Stimulated activated naive B cell treated with anti-CD40 and anti-IgM and Interleukin-4, amounts not matched to agents 10 μg/mL and 1 μg/mL and 100 μg/mL, for 72 hours (primary cell): ENCODE results near the gene TAS2R60.
A peak's percentile ranks its signal among the peaks of the same experiment; 100 is the strongest.

ENCODE experiments used
- ATAC-seq, 2 donors: fragments of 150-1000 bp; cut with Tn5 transposase; replicated peaks; 2 replicates each; pipeline ENCODE4 v1.10.0; 2021; ENCODE audit warnings: moderate library complexity in 1 of 2
- DNase-seq: peaks from one replicate; pipeline ENCODE4 v3.0.0; 2021
- H3K27ac Mint-ChIP-seq: one replicate; pipeline ENCODE4 v1.8.0; 2022; ENCODE audit warnings: mild to moderate bottlenecking, mixed read lengths
- H3K27me3 Mint-ChIP-seq, 2 donors: one replicate each; pipeline ENCODE4 v1.8.0; 2022; ENCODE audit warnings: mixed read lengths in 2 of 2
- H3K36me3 Mint-ChIP-seq, 2 donors: one replicate each; pipeline ENCODE4 v1.8.0; 2022; ENCODE audit warnings: mixed read lengths in 2 of 2, mild to moderate bottlenecking in 1 of 2
- H3K4me1 Mint-ChIP-seq, 2 donors: one replicate each; pipeline ENCODE4 v1.8.0; 2022; ENCODE audit warnings: mixed read lengths in 2 of 2, mild to moderate bottlenecking in 1 of 2
- H3K4me3 Mint-ChIP-seq, 2 donors: one replicate each; pipeline ENCODE4 v1.8.0; 2022; ENCODE audit warnings: mild to moderate bottlenecking in 2 of 2, mixed read lengths in 2 of 2, moderate library complexity in 1 of 2
- H3K9me3 Mint-ChIP-seq, 2 donors: one replicate each; pipeline ENCODE4 v1.8.0; 2022; ENCODE audit warnings: mixed read lengths in 2 of 2, mild to moderate bottlenecking in 1 of 2

The TAS2R60 gene

GRCh38 chr7:143444785-143445184 is 1.5 kb downstream of the TAS2R60 start:
- no peaks in the 10 kb centered on the region for H3K9me3 Mint-ChIP-seq
- DNase-seq, result no peak
- ATAC-seq, result peak; percentile 38 to 39
- no peaks in the 10 kb centered on the region for H3K36me3 Mint-ChIP-seq
- H3K27me3 Mint-ChIP-seq, result no peaks in the 10 kb centered on the region
- H3K4me3 Mint-ChIP-seq, result no peak overlapping the region
- no peak overlapping the region for H3K27ac Mint-ChIP-seq
- no peaks in the 10 kb centered on the region for H3K4me1 Mint-ChIP-seq

GRCh38 chr7:143447466-143447865 is 4.2 kb downstream of the TAS2R60 start:
- Mint-ChIP-seq H3K4me1 (no peaks in the 10 kb centered on the region), H3K36me3 (no peaks in the 10 kb centered on the region), H3K4me3 (no peak overlapping the region), H3K9me3 (no peaks in the 10 kb centered on the region), H3K27me3 (peaks cover 0 to 2% of the 10 kb centered on the region in 2 donors), H3K27ac (no peak overlapping the region)
- no peak for DNase-seq
- ATAC-seq, result no peak

GRCh38 chr7:143448429-143448828 is 5.2 kb downstream of the TAS2R60 start:
- H3K27me3 Mint-ChIP-seq, result peaks cover 0 to 6% of the 10 kb centered on the region in 2 donors
- DNase-seq, result no peak
- H3K36me3 Mint-ChIP-seq, result no peaks in the 10 kb centered on the region
- no peak overlapping the region for H3K4me3 Mint-ChIP-seq
- no peaks in the 10 kb centered on the region for H3K9me3 Mint-ChIP-seq
- H3K27ac Mint-ChIP-seq, result no peak overlapping the region
- H3K4me1 Mint-ChIP-seq, result no peaks in the 10 kb centered on the region
- no peak for ATAC-seq

GRCh38 chr7:143449793-143450192 is 6.5 kb downstream of the TAS2R60 start:
- Mint-ChIP-seq H3K27me3 (peaks cover 0 to 6% of the 10 kb centered on the region in 2 donors), H3K9me3 (no peaks in the 10 kb centered on the region), H3K27ac (no peak overlapping the region), H3K4me1 (no peaks in the 10 kb centered on the region), H3K4me3 (no peak overlapping the region), H3K36me3 (no peaks in the 10 kb centered on the region)
- DNase-seq (no peak), ATAC-seq (no peak)

- ATAC-seq, result no peak
- H3K9me3 Mint-ChIP-seq, result no peaks in the 10 kb centered on the region
- H3K27ac Mint-ChIP-seq, result no peak overlapping the region
- no peak for DNase-seq
- no peaks in the 10 kb centered on the region for H3K36me3 Mint-ChIP-seq
- no peak overlapping the region for H3K4me3 Mint-ChIP-seq
- no peaks in the 10 kb centered on the region for H3K4me1 Mint-ChIP-seq
- peaks cover 0 to 6% of the 10 kb centered on the region in 2 donors for H3K27me3 Mint-ChIP-seq
Observed at GRCh38 chr7:143451122-143451521, 7.9 kb downstream of the TAS2R60 start.

- H3K4me1 Mint-ChIP-seq, result no peaks in the 10 kb centered on the region
- H3K9me3 Mint-ChIP-seq, result no peaks in the 10 kb centered on the region
- DNase-seq, result no peak
- H3K4me3 Mint-ChIP-seq, result no peak overlapping the region
- H3K36me3 Mint-ChIP-seq, result no peaks in the 10 kb centered on the region
- H3K27me3 Mint-ChIP-seq, result peaks cover 0 to 6% of the 10 kb centered on the region in 2 donors
- no peak for ATAC-seq
- no peak overlapping the region for H3K27ac Mint-ChIP-seq
Observed at GRCh38 chr7:143451746-143452145, 8.5 kb downstream of the TAS2R60 start.

GRCh38 chr7:143452495-143452894 is 9.2 kb downstream of the TAS2R60 start:
- Mint-ChIP-seq H3K9me3 (no peaks in the 10 kb centered on the region), H3K4me3 (no peak overlapping the region), H3K36me3 (no peaks in the 10 kb centered on the region), H3K27ac (no peak overlapping the region), H3K27me3 (peaks cover 0 to 7% of the 10 kb centered on the region in 2 donors), H3K4me1 (no peaks in the 10 kb centered on the region)
- ATAC-seq, result no peak
- DNase-seq, result no peak

GRCh38 chr7:143454091-143454680 is 10.9 kb downstream of the TAS2R60 start:
- no peak for DNase-seq
- no peak overlapping the region for H3K27ac Mint-ChIP-seq
- peaks cover 9 to 10% of the 10 kb centered on the region in 2 donors for H3K27me3 Mint-ChIP-seq
- H3K4me3 Mint-ChIP-seq, result no peak overlapping the region
- no peaks in the 10 kb centered on the region for H3K36me3 Mint-ChIP-seq
- H3K4me1 Mint-ChIP-seq, result no peaks in the 10 kb centered on the region
- H3K9me3 Mint-ChIP-seq, result no peaks in the 10 kb centered on the region
- no peak for ATAC-seq

- no peaks in the 10 kb centered on the region for H3K9me3 Mint-ChIP-seq
- DNase-seq (no peak), ATAC-seq (no peak)
- peaks cover 9 to 10% of the 10 kb centered on the region in 2 donors for H3K27me3 Mint-ChIP-seq
- H3K4me1 Mint-ChIP-seq, result no peaks in the 10 kb centered on the region
- H3K27ac Mint-ChIP-seq, result no peak overlapping the region
- H3K36me3 Mint-ChIP-seq, result no peaks in the 10 kb centered on the region
- no peak overlapping the region for H3K4me3 Mint-ChIP-seq
Observed at GRCh38 chr7:143455491-143455890, 12.2 kb downstream of the TAS2R60 start.

- H3K27ac Mint-ChIP-seq, result no peak overlapping the region
- H3K27me3 Mint-ChIP-seq, result peaks cover 9 to 10% of the 10 kb centered on the region in 2 donors
- H3K9me3 Mint-ChIP-seq, result no peaks in the 10 kb centered on the region
Observed at GRCh38 chr7:143455942-143456341, 12.7 kb downstream of the TAS2R60 start.

GRCh38 chr7:143456992-143457793 is 13.9 kb downstream of the TAS2R60 start:
- H3K27ac Mint-ChIP-seq, result no peak overlapping the region

More at GRCh38 chr7:143455942-143456341, 12.7 kb downstream of the TAS2R60 start:
- Mint-ChIP-seq H3K4me3 (no peak overlapping the region), H3K36me3 (no peaks in the 10 kb centered on the region), H3K4me1 (no peaks in the 10 kb centered on the region)
- no peak for DNase-seq
- no peak for ATAC-seq

GRCh38 chr7:143458263-143458662 is 15.0 kb downstream of the TAS2R60 start:
- no peak for ATAC-seq
- Mint-ChIP-seq H3K9me3 (peaks cover 3 to 6% of the 10 kb centered on the region in 2 donors), H3K4me1 (no peaks in the 10 kb centered on the region), H3K36me3 (no peaks in the 10 kb centered on the region), H3K27me3 (peaks cover 4 to 9% of the 10 kb centered on the region in 2 donors), H3K4me3 (no peak overlapping the region), H3K27ac (no peak overlapping the region)
- DNase-seq, result no peak

More at GRCh38 chr7:143456992-143457793, 13.9 kb downstream of the TAS2R60 start:
- no peaks in the 10 kb centered on the region for H3K4me1 Mint-ChIP-seq
- DNase-seq (no peak), ATAC-seq (no peak)
- H3K27me3 Mint-ChIP-seq, result peaks cover 9 to 10% of the 10 kb centered on the region in 2 donors
- no peaks in the 10 kb centered on the region for H3K36me3 Mint-ChIP-seq
- H3K4me3 Mint-ChIP-seq, result no peak overlapping the region
- H3K9me3 Mint-ChIP-seq, result peaks cover 3% of the 10 kb centered on the region in 2 donors

GRCh38 chr7:143458681-143459080 is 15.4 kb downstream of the TAS2R60 start:
- ATAC-seq, result no peak
- H3K36me3 Mint-ChIP-seq, result no peaks in the 10 kb centered on the region
- DNase-seq, result no peak
- H3K27ac Mint-ChIP-seq, result no peak overlapping the region
- H3K4me3 Mint-ChIP-seq, result no peak overlapping the region
- no peaks in the 10 kb centered on the region for H3K4me1 Mint-ChIP-seq
- peaks cover 4 to 9% of the 10 kb centered on the region in 2 donors for H3K27me3 Mint-ChIP-seq
- H3K9me3 Mint-ChIP-seq, result peaks cover 3 to 6% of the 10 kb centered on the region in 2 donors

GRCh38 chr7:143459359-143459758 is 16.1 kb downstream of the TAS2R60 start:
- DNase-seq, result no peak
- H3K4me1 Mint-ChIP-seq, result no peaks in the 10 kb centered on the region
- peaks cover 4 to 9% of the 10 kb centered on the region in 2 donors for H3K27me3 Mint-ChIP-seq
- no peaks in the 10 kb centered on the region for H3K36me3 Mint-ChIP-seq
- no peak overlapping the region for H3K4me3 Mint-ChIP-seq
- peaks cover 3 to 6% of the 10 kb centered on the region in 2 donors for H3K9me3 Mint-ChIP-seq
- no peak for ATAC-seq
- H3K27ac Mint-ChIP-seq, result no peak overlapping the region
